ENCODE measurements around the gene EPB41L4A.

- no peak for TF ChIP-seq POLR2A (IDR thresholded peaks at IDR 0.05)
- TF ChIP-seq CTCF (IDR thresholded peaks at IDR 0.05) = no peak
Observed at GRCh38 chr5:112127861-112128260, 291.2 kb downstream of the EPB41L4A start.
